Measurements from ENCODE around the gene EPB41L2. TPM values are rescaled to one million over a fixed set of nuclear protein-coding genes. Genes with fewer than 3 reads are reported as not detected.

The EPB41L2 gene
- total and polyA plus RNA-seq, 3 experiments from 2014 or later: 4.6 to 30.9 (median 27.2) TPM

GRCh38 chr6:130846501-130846900 lies 216.5 kb downstream of the EPB41L2 start:
- ChIA-PET POLR2A (no interaction called here), CTCF (interaction anchor here (3.3 kb wide), 1 partner anchor 525 kb away, joined by 14 read pairs; no protein-coding TSS in a partner anchor)
- H3K9me3 ChIP-seq (ENCODE audit: low read length): no peaks in the 10 kb centered on the region
- peaks cover 6 to 15% (median 9%) of the 10 kb centered on the region in 3 donors for H3K4me1 Mint-ChIP-seq
- no peaks in the 10 kb centered on the region for H3K27me3 ChIP-seq (ENCODE audit: insufficient read depth, low read length, poor library complexity, severe bottlenecking)
- no peak overlapping the region for H3K4me3 Mint-ChIP-seq
- H3K4me1 ChIP-seq (ENCODE audit: insufficient read depth, low read length): no peaks in the 10 kb centered on the region
- no peak overlapping the region for H3K27ac Mint-ChIP-seq
- no peaks in the 10 kb centered on the region for H3K36me3 Mint-ChIP-seq
- H3K36me3 ChIP-seq (ENCODE audit: insufficient read depth, low read length): no peaks in the 10 kb centered on the region
- no peaks in the 10 kb centered on the region for H3K9me3 Mint-ChIP-seq
- H3K27me3 Mint-ChIP-seq: peaks cover 0 to 2% of the 10 kb centered on the region in 2 donors
- H3K4me3 ChIP-seq (ENCODE audit: low read length): no peak overlapping the region
- DNase-seq: no peak
- H3K27ac ChIP-seq (ENCODE audit: low read depth, low read length): no peak overlapping the region

GRCh38 chr6:130843575-130844320 lies 219.3 kb downstream of the EPB41L2 start:
- H3K9me3 Mint-ChIP-seq: no peaks in the 10 kb centered on the region
- Histone ChIP-seq H3K27me3 (ENCODE audit: insufficient read depth, low read length, poor library complexity, severe bottlenecking) (no peaks in the 10 kb centered on the region), H3K36me3 (ENCODE audit: insufficient read depth, low read length) (no peaks in the 10 kb centered on the region), H3K9me3 (ENCODE audit: low read length) (no peaks in the 10 kb centered on the region), H3K4me1 (ENCODE audit: insufficient read depth, low read length) (no peaks in the 10 kb centered on the region), H3K27ac (ENCODE audit: low read depth, low read length) (no peak overlapping the region), H3K4me3 (ENCODE audit: low read length) (no peak overlapping the region)
- DNase-seq: peak in 2 of 5 donors; percentile 46 to 47
- H3K36me3 Mint-ChIP-seq: no peaks in the 10 kb centered on the region
- H3K27me3 Mint-ChIP-seq: peaks cover 0 to 2% of the 10 kb centered on the region in 2 donors
- peaks cover 4 to 7% (median 5%) of the 10 kb centered on the region in 3 donors for H3K4me1 Mint-ChIP-seq
- ChIA-PET CTCF (interaction anchor here (0.7 to 1.7 kb wide), 13 partner anchors 8 to 1246 kb away, joined by 3 to 8 read pairs (median 3); no protein-coding TSS in a partner anchor), POLR2A (no interaction called here)
- no peak overlapping the region for H3K27ac Mint-ChIP-seq
- H3K4me3 Mint-ChIP-seq: no peak overlapping the region

DNA sequence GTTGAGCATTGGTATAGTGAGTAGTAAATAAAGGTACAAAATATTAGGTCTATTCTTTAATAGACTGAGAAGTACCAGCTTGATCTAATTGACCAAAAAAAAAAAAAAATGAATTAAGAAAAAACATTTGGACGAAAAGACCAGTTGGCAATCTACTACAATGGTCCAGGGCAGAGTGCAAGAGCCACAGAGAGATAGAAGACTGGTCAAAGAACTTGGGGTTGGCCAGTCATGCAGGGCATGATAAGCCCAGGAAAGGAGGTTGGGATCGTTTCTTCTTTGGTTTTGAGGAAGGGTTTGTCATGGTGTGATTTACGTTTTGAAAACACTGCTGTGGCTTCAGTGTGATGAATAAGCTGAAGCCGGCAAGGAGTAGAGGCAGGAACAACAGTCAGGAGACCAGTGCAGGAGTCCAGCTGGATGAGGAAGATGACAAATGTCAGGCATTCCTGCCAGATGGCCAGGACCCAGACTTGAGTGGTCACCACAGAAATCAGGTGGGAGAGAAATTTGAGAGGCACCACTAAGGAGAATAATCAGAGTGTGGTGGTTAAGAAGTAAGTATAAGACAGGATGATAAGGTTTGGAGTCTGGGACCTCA lies 221.8 kb downstream of the EPB41L2 start:
- H3K27ac ChIP-seq (ENCODE audit: low read depth, low read length): no peak overlapping the region
- Mint-ChIP-seq H3K4me1 (peaks cover 2 to 4% (median 4%) of the 10 kb centered on the region in 3 donors), H3K27ac (peak overlapping the region in 2 of 8 donors; percentile 13 to 74), H3K36me3 (no peaks in the 10 kb centered on the region), H3K4me3 (no peak overlapping the region), H3K9me3 (no peaks in the 10 kb centered on the region), H3K27me3 (no peaks in the 10 kb centered on the region)
- H3K9me3 ChIP-seq (ENCODE audit: low read length): no peaks in the 10 kb centered on the region
- ChIA-PET CTCF (no interaction called here), POLR2A (no interaction called here)
- no peaks in the 10 kb centered on the region for H3K4me1 ChIP-seq (ENCODE audit: insufficient read depth, low read length)
- no peak overlapping the region for H3K4me3 ChIP-seq (ENCODE audit: low read length)
- no peaks in the 10 kb centered on the region for H3K36me3 ChIP-seq (ENCODE audit: insufficient read depth, low read length)
- DNase-seq: no peak
- H3K27me3 ChIP-seq (ENCODE audit: insufficient read depth, low read length, poor library complexity, severe bottlenecking): no peaks in the 10 kb centered on the region

GRCh38 chr6:130840050-130840449 lies 223.0 kb downstream of the EPB41L2 start:
- Mint-ChIP-seq H3K27ac (no peak overlapping the region), H3K4me1 (peaks cover 2 to 4% (median 4%) of the 10 kb centered on the region in 3 donors), H3K27me3 (no peaks in the 10 kb centered on the region), H3K4me3 (no peak overlapping the region), H3K9me3 (no peaks in the 10 kb centered on the region), H3K36me3 (no peaks in the 10 kb centered on the region)
- POLR2A ChIA-PET: no interaction called here
- H3K36me3 ChIP-seq (ENCODE audit: insufficient read depth, low read length): no peaks in the 10 kb centered on the region
- H3K27me3 ChIP-seq (ENCODE audit: insufficient read depth, low read length, poor library complexity, severe bottlenecking): no peaks in the 10 kb centered on the region
- DNase-seq: no peak
- no peak overlapping the region for H3K27ac ChIP-seq (ENCODE audit: low read depth, low read length)
- H3K4me1 ChIP-seq (ENCODE audit: insufficient read depth, low read length): no peaks in the 10 kb centered on the region
- no peaks in the 10 kb centered on the region for H3K9me3 ChIP-seq (ENCODE audit: low read length)
- no peak overlapping the region for H3K4me3 ChIP-seq (ENCODE audit: low read length)
- CTCF ChIA-PET: no interaction called here

DNA sequence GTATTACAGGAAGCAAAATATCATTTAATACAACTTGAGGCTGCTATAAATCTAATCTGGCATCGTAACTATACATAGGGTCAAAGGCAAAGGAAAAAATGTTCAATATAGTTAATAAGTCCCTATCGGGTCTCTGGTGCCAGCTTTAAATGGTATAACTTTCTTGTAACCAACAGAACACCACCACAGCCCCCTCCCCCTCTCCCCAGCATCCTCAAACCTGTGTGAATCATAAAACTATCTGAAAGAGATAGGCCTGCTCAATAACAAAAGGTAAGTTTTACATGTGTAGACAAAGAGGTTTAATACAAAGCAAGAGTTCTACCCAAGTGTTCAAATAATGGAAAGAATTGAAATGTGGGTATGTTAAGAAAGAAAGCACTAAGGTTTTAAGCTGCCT lies 223.7 kb downstream of the EPB41L2 start:
- H3K27ac Mint-ChIP-seq: no peak overlapping the region
- Histone ChIP-seq H3K27ac (ENCODE audit: low read depth, low read length) (no peak overlapping the region), H3K9me3 (ENCODE audit: low read length) (no peaks in the 10 kb centered on the region), H3K27me3 (ENCODE audit: insufficient read depth, low read length, poor library complexity, severe bottlenecking) (no peaks in the 10 kb centered on the region), H3K36me3 (ENCODE audit: insufficient read depth, low read length) (no peaks in the 10 kb centered on the region), H3K4me3 (ENCODE audit: low read length) (no peak overlapping the region), H3K4me1 (ENCODE audit: insufficient read depth, low read length) (no peaks in the 10 kb centered on the region)
- DNase-seq: no peak
- CTCF ChIA-PET: no interaction called here
- no peaks in the 10 kb centered on the region for H3K27me3 Mint-ChIP-seq
- H3K9me3 Mint-ChIP-seq: no peaks in the 10 kb centered on the region
- H3K4me1 Mint-ChIP-seq: peaks cover 2 to 4% (median 4%) of the 10 kb centered on the region in 3 donors
- no peaks in the 10 kb centered on the region for H3K36me3 Mint-ChIP-seq
- POLR2A ChIA-PET: no interaction called here
- no peak overlapping the region for H3K4me3 Mint-ChIP-seq

GRCh38 chr6:130838951-130839350 lies 224.1 kb downstream of the EPB41L2 start:
- Histone ChIP-seq H3K4me1 (ENCODE audit: insufficient read depth, low read length) (no peaks in the 10 kb centered on the region), H3K27me3 (ENCODE audit: insufficient read depth, low read length, poor library complexity, severe bottlenecking) (no peaks in the 10 kb centered on the region), H3K36me3 (ENCODE audit: insufficient read depth, low read length) (no peaks in the 10 kb centered on the region), H3K27ac (ENCODE audit: low read depth, low read length) (no peak overlapping the region), H3K4me3 (ENCODE audit: low read length) (no peak overlapping the region), H3K9me3 (ENCODE audit: low read length) (no peaks in the 10 kb centered on the region)
- no peak overlapping the region for H3K4me3 Mint-ChIP-seq
- ChIA-PET POLR2A (no interaction called here), CTCF (no interaction called here)
- H3K36me3 Mint-ChIP-seq: no peaks in the 10 kb centered on the region
- H3K27ac Mint-ChIP-seq: no peak overlapping the region
- DNase-seq: no peak
- H3K27me3 Mint-ChIP-seq: no peaks in the 10 kb centered on the region
- no peaks in the 10 kb centered on the region for H3K9me3 Mint-ChIP-seq
- peaks cover 2 to 4% (median 4%) of the 10 kb centered on the region in 3 donors for H3K4me1 Mint-ChIP-seq

DNA sequence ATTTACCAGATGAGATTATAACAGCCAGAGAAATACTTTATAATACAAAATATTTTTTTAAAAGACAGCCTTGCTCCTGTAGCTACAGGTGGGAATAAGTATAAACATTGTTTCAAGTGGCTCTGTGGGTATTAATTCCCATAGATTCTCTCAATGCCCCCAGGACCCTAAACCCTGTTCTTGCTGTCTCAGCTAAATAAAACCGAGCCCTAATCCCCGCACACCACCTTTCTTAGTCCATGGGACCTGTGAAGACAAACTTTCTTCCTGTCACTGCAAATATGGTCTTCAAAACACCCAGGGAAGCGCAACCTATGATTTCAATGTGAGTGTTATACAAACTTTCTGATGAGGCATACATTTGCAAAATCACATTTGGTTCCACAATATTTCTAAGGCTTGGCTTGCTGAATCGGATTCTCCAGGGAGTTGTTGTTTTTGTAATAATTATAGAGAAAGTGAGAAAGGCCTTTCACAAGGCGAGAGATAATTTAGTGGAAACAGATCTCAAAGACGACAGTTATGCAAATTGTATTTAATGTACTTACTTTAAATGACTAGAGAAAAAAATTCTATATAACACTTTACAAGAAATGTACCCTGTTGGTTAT lies 224.7 kb downstream of the EPB41L2 start:
- no peaks in the 10 kb centered on the region for H3K9me3 Mint-ChIP-seq
- peaks cover under 1 to 1% (median under 1%) of the 10 kb centered on the region in 3 donors for H3K4me1 Mint-ChIP-seq
- H3K27me3 Mint-ChIP-seq: no peaks in the 10 kb centered on the region
- POLR2A ChIA-PET: no interaction called here
- Histone ChIP-seq H3K27ac (ENCODE audit: low read depth, low read length) (no peak overlapping the region), H3K36me3 (ENCODE audit: insufficient read depth, low read length) (no peaks in the 10 kb centered on the region), H3K27me3 (ENCODE audit: insufficient read depth, low read length, poor library complexity, severe bottlenecking) (no peaks in the 10 kb centered on the region), H3K4me3 (ENCODE audit: low read length) (no peak overlapping the region), H3K9me3 (ENCODE audit: low read length) (no peaks in the 10 kb centered on the region), H3K4me1 (ENCODE audit: insufficient read depth, low read length) (no peaks in the 10 kb centered on the region)
- no peaks in the 10 kb centered on the region for H3K36me3 Mint-ChIP-seq
- no peak overlapping the region for H3K4me3 Mint-ChIP-seq
- no peak for DNase-seq
- CTCF ChIA-PET: no interaction called here
- no peak overlapping the region for H3K27ac Mint-ChIP-seq

DNA sequence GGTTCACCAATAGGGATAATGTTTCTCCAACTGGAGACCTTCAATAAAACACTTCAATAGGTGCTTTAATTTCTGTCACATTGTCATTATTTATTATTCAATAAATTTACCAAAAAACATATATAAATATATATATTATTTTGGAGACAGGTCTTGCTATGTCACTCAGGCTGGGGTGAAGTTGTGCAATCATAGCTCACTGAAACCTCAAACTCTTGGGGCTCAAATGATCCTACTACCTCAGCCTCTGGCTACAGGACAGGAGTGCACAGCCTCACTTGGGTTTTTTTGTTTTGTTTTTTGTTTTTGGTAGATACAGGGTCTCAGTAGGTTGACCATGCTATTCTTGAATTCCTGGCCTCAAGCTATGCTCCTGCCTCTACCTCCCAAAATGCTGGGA lies 226.0 kb downstream of the EPB41L2 start:
- POLR2A ChIA-PET: no interaction called here
- no peaks in the 10 kb centered on the region for H3K9me3 Mint-ChIP-seq
- no peak overlapping the region for H3K27ac ChIP-seq (ENCODE audit: low read depth, low read length)
- no peaks in the 10 kb centered on the region for H3K9me3 ChIP-seq (ENCODE audit: low read length)
- no peak overlapping the region for H3K27ac Mint-ChIP-seq
- no peaks in the 10 kb centered on the region for H3K27me3 Mint-ChIP-seq
- no peaks in the 10 kb centered on the region for H3K4me1 ChIP-seq (ENCODE audit: insufficient read depth, low read length)
- CTCF ChIA-PET: no interaction called here
- H3K27me3 ChIP-seq (ENCODE audit: insufficient read depth, low read length, poor library complexity, severe bottlenecking): no peaks in the 10 kb centered on the region
- DNase-seq: no peak
- no peak overlapping the region for H3K4me3 ChIP-seq (ENCODE audit: low read length)
- no peak overlapping the region for H3K4me3 Mint-ChIP-seq
- no peaks in the 10 kb centered on the region for H3K4me1 Mint-ChIP-seq
- no peaks in the 10 kb centered on the region for H3K36me3 ChIP-seq (ENCODE audit: insufficient read depth, low read length)
- no peaks in the 10 kb centered on the region for H3K36me3 Mint-ChIP-seq

All from CD8-positive, alpha-beta memory T cell (primary cell).